ENCODE measurements around the gene EEPD1.

GRCh38 chr7:36210291-36210922, 57.4 kb downstream of the EEPD1 start:
- TF ChIP-seq CTCF (IDR thresholded peaks at IDR 0.05) (no peak), POLR2A (IDR thresholded peaks at IDR 0.05) (no peak)
